Tibial nerve (tissue), 4 donors: ENCODE data around the gene OVOL2. TPM values are rescaled to one million over a fixed set of nuclear protein-coding genes. Genes with fewer than 3 reads are reported as not detected.
"Not testable (repeated sequence)": the region's sequence is repeated elsewhere in the genome, so short reads cannot be mapped to it uniquely, and the experiment has no call there.

Experiments used
- DNase-seq, 2 donors: peaks; one replicate each; pipeline ENCODE4 v3.0.0-alpha.2; 2019; ENCODE audit warnings: low spot score in 2 of 2
- H3K27ac ChIP-seq, 4 donors: fragments of 200-600 bp; sonication (generic) in 3 of 4; one replicate each; pipeline ENCODE4 v1.5.1; 2017 to 2019; ENCODE audit warnings: mild to moderate bottlenecking in 1 of 4
- H3K27me3 ChIP-seq, 2 donors: fragments of 200-600 bp; sonication (generic) in 1 of 2; one replicate each; pipeline versions ENCODE4 v1.5.1 to v1.6.0; 2017 to 2019
- H3K36me3 ChIP-seq, 3 donors: fragments of 200-600 bp; sonication (generic); one replicate each; pipeline ENCODE4 v1.5.1; 2018 to 2019
- H3K4me1 ChIP-seq, 4 donors: fragments of 200-600 bp; sonication (generic) in 3 of 4; one replicate each; pipeline ENCODE4 v1.5.1; 2017 to 2019
- H3K4me3 ChIP-seq, 4 donors: fragments of 200-600 bp; sonication (generic) in 3 of 4; one replicate each; pipeline ENCODE4 v1.5.1; 2017 to 2019; ENCODE audit warnings: mild to moderate bottlenecking in 1 of 4, moderate library complexity in 1 of 4
- H3K9me3 ChIP-seq, 4 donors: fragments of 200-600 bp; sonication (generic) in 3 of 4; one replicate each; pipeline ENCODE4 v1.5.1; 2017 to 2019
- EP300 ChIP-seq, 2 donors: sonication (generic); formaldehyde crosslinking; IDR thresholded peaks; one replicate each; pipeline ENCODE4 v1.6.1; 2017; ENCODE audit warnings: antibody characterized with exemption in 2 of 2, mild to moderate bottlenecking in 1 of 2
- POLR2A ChIP-seq, 2 donors: fragments of 450-650 bp; IDR thresholded peaks; one replicate each; pipeline ENCODE4 v1.6.1; 2017; ENCODE audit warnings: antibody characterized with exemption in 2 of 2, mild to moderate bottlenecking in 2 of 2, moderate library complexity in 2 of 2
- WGBS, 2 donors: methylation state at CpG; one replicate each; pipeline ENCODE4 v1.1.5; 2018; 5-methylcytosine and 5-hydroxymethylcytosine counted together
- total RNA-seq, 4 donors: library from RNA; depleted of rRNA; stranded (reverse); fragments of >200 nt; gene quantifications; one replicate each; pipeline ENCODE4 v1.1.0, GENCODE V29; 2016
- TF ChIP-seq, protein P1 (sequence below), 5 experiments: fragments of 200-600 bp in 3 of 5; fragments of 450-650 bp in 2 of 5; sonication (generic) in 3 of 5; IDR thresholded peaks; one replicate each; pipeline ENCODE4 v1.5.1; 2016 to 2019; ENCODE audit warnings: antibody characterized with exemption in 5 of 5, mild to moderate bottlenecking in 3 of 5, moderate library complexity in 2 of 5

Gene OVOL2
- total RNA-seq, 4 donors from 2014 or later = not detected

DNA sequence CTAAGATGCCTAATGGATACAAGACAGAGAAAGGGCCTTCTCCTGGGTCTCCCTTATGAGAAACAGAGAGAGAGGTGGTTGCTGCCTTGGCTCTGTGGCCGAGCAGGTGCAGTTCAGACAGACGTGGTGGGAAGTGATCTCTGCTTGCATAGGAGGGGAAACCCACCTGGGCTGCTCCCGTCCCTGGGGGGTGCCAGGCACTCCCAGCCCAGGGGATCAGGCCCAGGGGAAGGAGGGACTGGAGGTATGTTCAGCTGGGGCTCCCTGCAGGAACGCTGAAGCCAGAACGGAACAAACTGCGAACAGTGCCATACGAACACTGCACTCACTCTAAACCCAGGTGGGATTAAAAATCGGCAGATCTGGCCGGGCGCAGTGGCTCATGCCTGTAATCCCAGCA is 35.7 kb upstream of the OVOL2 start:
- Histone ChIP-seq H3K27me3 (no peaks in the 10 kb centered on the region), H3K36me3 (no peaks in the 10 kb centered on the region), H3K4me3 (no peak overlapping the region), H3K9me3 (no peaks in the 10 kb centered on the region), H3K4me1 (no peaks in the 10 kb centered on the region), H3K27ac (no peak overlapping the region)
- no peak for DNase-seq
- 74 to 78% methylated on average over 10 of the region's 10 CpGs for WGBS, 2 donors
- TF ChIP-seq, protein P1, sequence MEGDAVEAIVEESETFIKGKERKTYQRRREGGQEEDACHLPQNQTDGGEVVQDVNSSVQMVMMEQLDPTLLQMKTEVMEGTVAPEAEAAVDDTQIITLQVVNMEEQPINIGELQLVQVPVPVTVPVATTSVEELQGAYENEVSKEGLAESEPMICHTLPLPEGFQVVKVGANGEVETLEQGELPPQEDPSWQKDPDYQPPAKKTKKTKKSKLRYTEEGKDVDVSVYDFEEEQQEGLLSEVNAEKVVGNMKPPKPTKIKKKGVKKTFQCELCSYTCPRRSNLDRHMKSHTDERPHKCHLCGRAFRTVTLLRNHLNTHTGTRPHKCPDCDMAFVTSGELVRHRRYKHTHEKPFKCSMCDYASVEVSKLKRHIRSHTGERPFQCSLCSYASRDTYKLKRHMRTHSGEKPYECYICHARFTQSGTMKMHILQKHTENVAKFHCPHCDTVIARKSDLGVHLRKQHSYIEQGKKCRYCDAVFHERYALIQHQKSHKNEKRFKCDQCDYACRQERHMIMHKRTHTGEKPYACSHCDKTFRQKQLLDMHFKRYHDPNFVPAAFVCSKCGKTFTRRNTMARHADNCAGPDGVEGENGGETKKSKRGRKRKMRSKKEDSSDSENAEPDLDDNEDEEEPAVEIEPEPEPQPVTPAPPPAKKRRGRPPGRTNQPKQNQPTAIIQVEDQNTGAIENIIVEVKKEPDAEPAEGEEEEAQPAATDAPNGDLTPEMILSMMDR (IDR thresholded peaks at IDR 0.05) = no peak
- no peak for TF ChIP-seq EP300 (IDR thresholded peaks at IDR 0.05)
- no peak for TF ChIP-seq POLR2A (IDR thresholded peaks at IDR 0.05)

DNA sequence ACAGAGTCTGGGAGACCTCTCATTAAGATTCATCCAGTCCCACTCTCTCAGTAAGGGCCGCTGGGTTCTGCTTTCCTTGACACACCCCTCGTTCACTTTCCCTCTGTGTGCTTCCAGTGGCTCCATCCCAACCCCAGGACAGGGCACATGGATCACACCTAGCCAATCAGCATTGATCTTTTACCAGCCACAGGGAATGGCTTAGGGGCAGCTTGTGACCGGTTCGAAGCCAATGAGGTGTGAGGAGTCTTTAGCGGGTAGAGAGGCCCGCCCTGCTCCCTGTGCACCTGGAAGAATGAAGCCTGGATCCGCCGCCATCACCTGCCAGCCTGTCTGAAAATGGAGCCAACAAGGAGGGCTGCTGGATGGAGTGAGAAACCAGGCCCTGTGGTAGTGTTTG is 35.2 kb upstream of the OVOL2 start:
- no peak for TF ChIP-seq POLR2A (IDR thresholded peaks at IDR 0.05)
- TF ChIP-seq, protein P1 (IDR thresholded peaks at IDR 0.05) = no peak
- no peak for TF ChIP-seq EP300 (IDR thresholded peaks at IDR 0.05)
- WGBS, 2 donors = 80 to 92% methylated on average over 8 of the region's 8 CpGs
- H3K36me3 ChIP-seq = no peaks in the 10 kb centered on the region

DNA sequence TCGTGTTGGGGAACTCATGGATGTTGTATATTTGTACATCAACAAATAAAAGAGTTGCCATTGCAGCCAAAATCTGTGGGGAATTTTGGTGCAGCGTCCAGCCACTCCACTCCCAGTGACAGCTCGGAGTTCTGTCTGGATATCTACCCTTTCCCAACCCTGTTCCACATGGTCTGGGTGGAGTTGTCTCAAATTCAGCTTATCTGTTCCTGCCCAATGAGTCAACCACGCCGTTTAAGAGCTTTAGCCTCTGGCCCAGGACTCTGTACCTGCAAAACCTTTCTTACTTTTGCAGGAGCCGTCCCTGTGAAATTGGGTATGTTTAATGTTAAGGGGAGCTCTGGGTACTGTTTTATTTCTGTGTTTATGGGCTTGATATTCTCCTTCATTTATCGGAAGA is 33.9 kb upstream of the OVOL2 start:
- no peaks in the 10 kb centered on the region for H3K4me1 ChIP-seq
- no peak for DNase-seq
- H3K9me3 ChIP-seq = no peaks in the 10 kb centered on the region
- no peaks in the 10 kb centered on the region for H3K27me3 ChIP-seq
- H3K27ac ChIP-seq = no peak overlapping the region
- H3K36me3 ChIP-seq = no peaks in the 10 kb centered on the region
- H3K4me3 ChIP-seq = no peak overlapping the region
- TF ChIP-seq EP300 (IDR thresholded peaks at IDR 0.05) (no peak), POLR2A (IDR thresholded peaks at IDR 0.05) (no peak)
- TF ChIP-seq, protein P1 (IDR thresholded peaks at IDR 0.05) = no peak
- WGBS, 2 donors = 79% methylated on average over 7 of the region's 7 CpGs

More for the DNA sequence above, 35.2 kb upstream of the OVOL2 start:
- Histone ChIP-seq H3K27me3 (no peaks in the 10 kb centered on the region), H3K9me3 (no peaks in the 10 kb centered on the region), H3K4me1 (no peaks in the 10 kb centered on the region), H3K27ac (no peak overlapping the region), H3K4me3 (no peak overlapping the region)
- DNase-seq = no peak

DNA sequence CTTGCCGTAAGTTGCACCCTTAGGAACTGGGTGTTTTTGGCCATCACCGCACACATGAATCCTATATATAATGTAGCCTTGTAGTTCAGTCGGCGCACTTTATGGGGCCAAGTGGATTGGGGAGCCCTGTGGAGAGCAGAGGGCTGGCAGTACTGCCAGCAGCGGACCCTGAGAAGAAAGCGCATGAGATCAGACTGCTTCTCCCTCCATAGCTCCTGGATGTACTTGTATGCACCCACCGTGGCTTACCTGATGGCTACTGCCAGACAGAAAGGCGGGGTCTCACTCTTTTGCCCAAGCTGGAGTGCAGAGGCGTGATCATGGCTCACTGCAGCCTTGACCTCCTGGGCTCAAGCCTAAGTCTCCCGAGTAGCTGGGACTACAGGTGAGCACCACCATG is 32.8 kb upstream of the OVOL2 start:
- TF ChIP-seq EP300 (IDR thresholded peaks at IDR 0.05) (no peak), POLR2A (IDR thresholded peaks at IDR 0.05) (no peak)
- TF ChIP-seq, protein P1 (IDR thresholded peaks at IDR 0.05) = no peak

DNA sequence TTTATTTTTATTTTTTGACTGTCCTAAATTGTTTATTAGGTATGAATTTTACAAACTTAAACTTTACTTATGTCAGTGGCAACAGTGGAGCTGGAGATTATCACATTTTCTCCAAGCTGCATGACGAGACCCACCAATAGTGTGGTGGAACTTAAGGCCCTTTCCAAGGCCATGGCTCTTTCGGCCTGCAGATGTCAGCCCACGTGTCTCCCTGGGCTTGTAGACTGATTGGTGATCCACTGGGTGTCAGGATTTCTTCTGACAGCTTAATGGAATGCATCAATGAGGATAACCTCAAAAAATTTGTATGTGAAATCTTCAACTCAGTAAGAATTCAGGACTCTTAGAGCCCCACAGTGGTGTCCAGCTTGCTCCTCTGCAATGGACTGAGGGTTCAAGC is 32.3 kb upstream of the OVOL2 start:
- no peak overlapping the region for H3K4me3 ChIP-seq
- no peak for DNase-seq
- H3K27me3 ChIP-seq = no peaks in the 10 kb centered on the region
- no peaks in the 10 kb centered on the region for H3K36me3 ChIP-seq
- H3K4me1 ChIP-seq = no peaks in the 10 kb centered on the region
- no peaks in the 10 kb centered on the region for H3K9me3 ChIP-seq
- 44 to 52% methylated on average over 3 of the region's 3 CpGs for WGBS, 2 donors
- no peak overlapping the region for H3K27ac ChIP-seq
- TF ChIP-seq POLR2A (IDR thresholded peaks at IDR 0.05) (no peak), EP300 (IDR thresholded peaks at IDR 0.05) (no peak)
- TF ChIP-seq, protein P1 (IDR thresholded peaks at IDR 0.05) = no peak

More for the DNA sequence above, 32.8 kb upstream of the OVOL2 start:
- H3K27me3 ChIP-seq = no peaks in the 10 kb centered on the region
- no peak overlapping the region for H3K4me3 ChIP-seq
- H3K36me3 ChIP-seq = no peaks in the 10 kb centered on the region
- no peaks in the 10 kb centered on the region for H3K9me3 ChIP-seq
- no peaks in the 10 kb centered on the region for H3K4me1 ChIP-seq
- no peak overlapping the region for H3K27ac ChIP-seq
- no peak for DNase-seq
- 92 to 93% methylated on average over 9 to 10 of the region's 10 CpGs for WGBS, 2 donors

DNA sequence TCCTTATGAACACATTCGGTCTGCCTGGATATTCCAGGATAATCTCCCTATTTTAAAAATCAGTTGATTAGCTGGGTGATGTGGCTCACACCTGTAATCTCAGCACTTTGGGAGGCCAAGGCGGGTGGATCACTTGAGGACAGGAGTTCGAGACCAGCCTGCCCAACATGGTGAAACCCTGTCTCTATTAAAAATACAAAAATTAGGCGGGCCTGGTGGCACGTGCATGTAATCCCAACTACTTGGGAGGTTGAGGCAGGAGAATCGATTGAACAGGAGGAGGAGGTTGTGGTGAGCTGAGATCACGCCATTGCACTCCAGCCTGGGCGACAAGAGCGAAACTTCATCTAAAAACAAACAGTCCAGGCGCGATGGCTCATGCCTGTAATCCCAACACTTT is 31.1 kb upstream of the OVOL2 start:
- 92 to 93% methylated on average over 11 of the region's 11 CpGs for WGBS, 2 donors
- not testable (repeated sequence) for DNase-seq, H3K9me3 ChIP-seq, H3K27me3 ChIP-seq, H3K36me3 ChIP-seq, H3K4me1 ChIP-seq, H3K4me3 ChIP-seq, H3K27ac ChIP-seq

DNA sequence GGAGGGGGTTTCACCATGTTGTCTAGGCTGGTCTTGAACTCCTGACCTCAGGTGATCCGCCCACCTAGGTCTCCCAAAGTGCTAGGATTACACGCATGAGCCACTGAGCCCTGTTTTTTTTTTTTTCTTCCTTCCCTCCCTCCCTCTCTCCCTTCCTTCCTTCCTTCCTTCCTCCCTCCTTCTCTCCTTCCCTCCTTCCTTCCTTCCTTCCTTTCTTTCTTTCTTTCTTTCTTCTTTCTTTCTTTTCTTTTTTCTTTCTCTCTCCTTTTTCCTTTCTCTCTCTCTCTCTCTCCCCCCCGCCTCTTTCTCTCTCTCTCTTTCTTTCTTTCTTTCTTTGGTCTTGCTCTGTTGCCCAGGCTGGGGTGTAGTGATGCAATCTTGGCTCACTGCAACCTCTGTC is 30.6 kb upstream of the OVOL2 start:
- not testable (repeated sequence) for H3K9me3 ChIP-seq, H3K36me3 ChIP-seq, H3K27me3 ChIP-seq, H3K4me1 ChIP-seq, DNase-seq, H3K27ac ChIP-seq, H3K4me3 ChIP-seq
- 80 to 81% methylated on average over 3 of the region's 3 CpGs for WGBS, 2 donors
